GM23338 (cell line): ENCODE measurements around the gene FRMD3. TPM values are rescaled to one million over a fixed set of nuclear protein-coding genes. Genes with fewer than 3 reads are reported as not detected.

Source experiments
- ATAC-seq: fragments of 200-7000 bp; cut with Tn5 transposase; 3 replicates; pipeline ENCODE4 v1.9.1; 2020
- DNase-seq: peaks from one replicate; pipeline ENCODE4 v3.0.0-alpha.2; 2015; ENCODE audit warnings: low spot score
- H2AFZ ChIP-seq: fragments of 200-600 bp; sonication (generic); 2 replicates; pipeline ENCODE4 v1.8.0; 2016; ENCODE audit warnings: antibody characterized with exemption, mild to moderate bottlenecking, moderate library complexity
- H3F3A ChIP-seq: fragments of 200-600 bp; sonication (generic); replicated peaks from 2 replicates; pipeline ENCODE4 v1.8.0; 2017; ENCODE audit warnings: antibody characterized with exemption, mixed run types, low read depth
- H3K27ac ChIP-seq: fragments of 200-600 bp; sonication (generic); 2 replicates; pipeline ENCODE4 v1.6.1; 2016; ENCODE audit warnings: low read depth
- H3K27me3 ChIP-seq: fragments of 200-600 bp; sonication (generic); 2 replicates; pipeline ENCODE4 v1.8.0; 2016; ENCODE audit warnings: mild to moderate bottlenecking, mixed run types, moderate library complexity; ENCODE audit not compliant: insufficient read depth
- H3K36me3 ChIP-seq: fragments of 200-600 bp; sonication (generic); 2 replicates; pipeline ENCODE4 v1.8.0; 2016; ENCODE audit warnings: mild to moderate bottlenecking; ENCODE audit not compliant: insufficient read depth
- H3K4me1 ChIP-seq: fragments of 200-600 bp; sonication (generic); 2 replicates; pipeline ENCODE4 v1.8.0; 2016; ENCODE audit warnings: mild to moderate bottlenecking, moderate library complexity; ENCODE audit not compliant: insufficient read depth
- H3K4me2 ChIP-seq: fragments of 200-600 bp; sonication (generic); 2 replicates; pipeline ENCODE4 v1.7.1; 2017; ENCODE audit warnings: mixed run types
- H3K4me3 ChIP-seq: fragments of 200-600 bp; sonication (generic); 2 replicates; pipeline ENCODE4 v1.6.1; 2016; ENCODE audit warnings: mixed run types
- H3K79me2 ChIP-seq: fragments of 200-600 bp; sonication (generic); replicated peaks from 2 replicates; pipeline ENCODE4 v1.8.0; 2017; ENCODE audit warnings: mild to moderate bottlenecking; ENCODE audit not compliant: insufficient read depth
- H3K9me2 ChIP-seq: fragments of 200-600 bp; sonication (generic); 2 replicates; pipeline ENCODE4 v1.8.0; 2017; ENCODE audit not compliant: insufficient read depth
- H4K20me1 ChIP-seq: fragments of 200-600 bp; sonication (generic); replicated peaks from 2 replicates; pipeline ENCODE4 v1.8.0; 2017; ENCODE audit warnings: mild to moderate bottlenecking; ENCODE audit not compliant: insufficient read depth
- H3K27ac Mint-ChIP-seq: 2 replicates; pipeline ENCODE4 v1.8.0; 2020; ENCODE audit warnings: inconsistent platforms, mild to moderate bottlenecking, moderate library complexity, mixed read lengths
- H3K27me3 Mint-ChIP-seq: 3 replicates; pipeline ENCODE4 v1.8.0; 2022; ENCODE audit warnings: low read depth, mild to moderate bottlenecking, moderate library complexity, mixed read lengths, inconsistent platforms; ENCODE audit not compliant: insufficient read depth, poor library complexity
- H3K36me3 Mint-ChIP-seq: 3 replicates; pipeline ENCODE4 v1.8.0; 2021; ENCODE audit warnings: low read depth, mild to moderate bottlenecking, inconsistent platforms, moderate library complexity, mixed read lengths
- H3K4me1 Mint-ChIP-seq: 3 replicates; pipeline ENCODE4 v1.8.0; 2020; ENCODE audit warnings: mild to moderate bottlenecking, inconsistent platforms, mixed read lengths
- H3K4me3 Mint-ChIP-seq: 3 replicates; pipeline ENCODE4 v1.8.0; 2021; ENCODE audit warnings: moderate library complexity, mild to moderate bottlenecking, inconsistent platforms, mixed read lengths
- H3K9me3 Mint-ChIP-seq: 3 replicates; pipeline ENCODE4 v1.8.0; 2020; ENCODE audit warnings: moderate library complexity, mild to moderate bottlenecking, inconsistent platforms, mixed read lengths
- CREB1 ChIP-seq: fragments of 250-450 bp; sonication (Bioruptor Pico); IDR thresholded peaks from 2 replicates; pipeline ENCODE4 v1.5.0; 2020; ENCODE audit warnings: low read depth, mild to moderate bottlenecking, moderate library complexity
- CTCF ChIP-seq, 2 experiments: fragments of 200-600 bp in 1 of 2; sonication (generic) in 1 of 2; conservative IDR thresholded peaks; 2 replicates each; pipeline versions ENCODE4 v1.5.1 to v1.6.1; 2016 to 2017; ENCODE audit warnings: antibody characterized with exemption in 2 of 2, low read depth in 2 of 2, mild to moderate bottlenecking in 2 of 2, moderate library complexity in 1 of 2
- ETS1 ChIP-seq: IDR thresholded peaks from 2 replicates; pipeline ENCODE4 v1.6.1; 2016; ENCODE audit warnings: antibody characterized with exemption
- EZH2 ChIP-seq: fragments of 200-600 bp; sonication (generic); IDR thresholded peaks from one replicate; pipeline ENCODE4 v1.8.0; 2017; ENCODE audit warnings: antibody characterized with exemption, mild to moderate bottlenecking, low read depth; ENCODE audit not compliant: unreplicated experiment
- EZH2phosphoT487 ChIP-seq: fragments of 200-600 bp; sonication (generic); IDR thresholded peaks from one replicate; pipeline ENCODE4 v1.8.1; 2018; ENCODE audit warnings: antibody characterized with exemption; ENCODE audit not compliant: unreplicated experiment
- JUNB ChIP-seq: IDR thresholded peaks from one replicate; pipeline ENCODE4 v1.6.1; 2016; ENCODE audit warnings: antibody characterized with exemption; ENCODE audit not compliant: unreplicated experiment
- NANOG ChIP-seq: IDR thresholded peaks from 2 replicates; pipeline ENCODE4 v1.6.1; 2016; ENCODE audit warnings: antibody characterized with exemption, borderline replicate concordance
- REST ChIP-seq: IDR thresholded peaks from one replicate; pipeline ENCODE4 v1.6.1; 2018; ENCODE audit warnings: antibody characterized with exemption; ENCODE audit not compliant: unreplicated experiment
- STAT1 ChIP-seq: IDR thresholded peaks from one replicate; pipeline ENCODE4 v1.6.1; 2016; ENCODE audit warnings: antibody characterized with exemption; ENCODE audit not compliant: unreplicated experiment
- polyA plus RNA-seq: library from polyadenylated mRNA; unstranded; fragments of >200 nt; fragmentation: Nextera tagmentation; extraction: Ambion mirVana; gene quantifications from 2 replicates; pipeline ENCODE4 v1.2.1, GENCODE V29; 2016
- total RNA-seq: library from RNA; depleted of rRNA; stranded (reverse); fragments of >200 nt; shearing (Covaris generic); gene quantifications from 2 replicates; pipeline ENCODE4 v1.2.3, GENCODE V29; 2014

The FRMD3 gene
- total and polyA plus RNA-seq, 2 experiments from 2014 or later = 0.47 to 1.2 TPM

- H3K9me3 Mint-ChIP-seq = no peaks in the 10 kb centered on the region; the same call in 2 of the 3 replicates
- Histone ChIP-seq H3K36me3 (no peaks in the 10 kb centered on the region), H3K79me2 (no peaks in the 10 kb centered on the region), H3K27me3 (no peaks in the 10 kb centered on the region), H3K27ac (no peak overlapping the region), H3F3A (no peaks in the 10 kb centered on the region), H3K4me2 (no peak overlapping the region), H4K20me1 (no peaks in the 10 kb centered on the region), H3K4me3 (no peak overlapping the region), H3K4me1 (peaks cover 4% of the 10 kb centered on the region; the same call in 1 of the 2 replicates), H3K9me2 (peaks cover 6% of the 10 kb centered on the region; the same call in 1 of the 2 replicates), H2AFZ (no peak overlapping the region)
- no peak for ATAC-seq
- no peak overlapping the region for H3K27ac Mint-ChIP-seq
- H3K36me3 Mint-ChIP-seq = no peaks in the 10 kb centered on the region
- H3K27me3 Mint-ChIP-seq = peaks cover 5% of the 10 kb centered on the region
- H3K4me1 Mint-ChIP-seq = peaks cover 15% of the 10 kb centered on the region; the same call in 2 of the 3 replicates
- H3K4me3 Mint-ChIP-seq = no peak overlapping the region
- TF ChIP-seq NANOG (no peak), JUNB (no peak), ETS1 (no peak), STAT1 (no peak), EZH2 (no peak), REST (no peak), CTCF (conservative IDR thresholded peaks at IDR 0.05; ENCODE audit: low read depth in 2 of 2) (no peak), CREB1 (CRISPR knock-in tag) (no peak), EZH2phosphoT487 (no peak)
- DNase-seq = peak; percentile 27
Observed at GRCh38 chr9:83242066-83242465, 296.1 kb downstream of the FRMD3 start.

- Histone ChIP-seq H3K27me3 (no peaks in the 10 kb centered on the region), H3F3A (no peaks in the 10 kb centered on the region), H2AFZ (no peak overlapping the region), H3K27ac (no peak overlapping the region), H3K4me1 (peaks cover 9% of the 10 kb centered on the region), H3K4me3 (no peak overlapping the region), H3K4me2 (no peak overlapping the region), H3K9me2 (peaks cover 6% of the 10 kb centered on the region; the same call in 1 of the 2 replicates), H3K36me3 (no peaks in the 10 kb centered on the region), H4K20me1 (no peaks in the 10 kb centered on the region), H3K79me2 (no peaks in the 10 kb centered on the region)
- Mint-ChIP-seq H3K9me3 (no peaks in the 10 kb centered on the region; the same call in 2 of the 3 replicates), H3K4me3 (no peak overlapping the region), H3K36me3 (no peaks in the 10 kb centered on the region), H3K27me3 (peaks cover 5% of the 10 kb centered on the region), H3K4me1 (peaks cover 22% of the 10 kb centered on the region; the same call in 2 of the 3 replicates), H3K27ac (no peak overlapping the region)
- no peak for TF ChIP-seq EZH2phosphoT487
- DNase-seq (no peak), ATAC-seq (no peak)
Observed at GRCh38 chr9:83240671-83241070, 297.5 kb downstream of the FRMD3 start.
